Activated effector memory CD4-positive, alpha-beta T cell treated with anti-CD3 and anti-CD28 coated beads, Interleukin-2, amount 50 U/mL, for 16 hours (primary cell): ENCODE data around the gene POLR2J2.
"Not testable (repeated sequence)": the region's sequence is repeated elsewhere in the genome, so short reads cannot be mapped to it uniquely, and the experiment has no call there.

Experiments
- DNase-seq: peaks from one replicate; pipeline ENCODE4 v3.0.0-alpha.2; 2020

The POLR2J2 gene

GRCh38 chr7:102667523-102667922, 3.9 kb downstream of the POLR2J2 start:
- not testable (repeated sequence) for DNase-seq

GRCh38 chr7:102666850-102667249, 4.6 kb downstream of the POLR2J2 start:
- not testable (repeated sequence) for DNase-seq

DNA sequence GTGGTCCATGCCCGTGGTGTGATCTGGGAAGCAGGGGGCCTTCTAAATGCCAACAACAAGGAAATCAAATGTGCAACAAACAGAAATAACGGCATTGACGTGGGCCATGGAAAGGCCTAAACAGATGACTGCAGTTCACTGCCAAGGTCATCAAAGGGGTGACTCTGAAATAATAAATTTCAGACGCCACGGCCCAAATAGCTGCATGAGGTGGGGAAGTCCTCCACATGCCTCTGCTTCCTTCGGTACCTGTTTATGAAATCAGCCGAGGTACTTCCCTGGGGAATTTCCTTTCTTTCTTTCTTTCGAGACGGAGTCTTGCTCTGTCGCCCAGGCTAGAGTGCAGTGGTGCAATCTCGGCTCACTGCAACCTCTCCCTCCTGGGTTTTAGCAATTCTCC, 6.7 kb downstream of the POLR2J2 start:
- not testable (repeated sequence) for DNase-seq

GRCh38 chr7:102649924-102650323, 21.5 kb downstream of the POLR2J2 start, which contains the start of gene SPDYE2B:
Gene SPDYE2B (plus strand): TSS chr7:102650319. CDS start chr7:102652349, 2,030 bp downstream.
- DNase-seq, result not testable (repeated sequence)

GRCh38 chr7:102647813-102648212, 23.6 kb downstream of the POLR2J2 start:
- DNase-seq, result peak; percentile 50

DNA sequence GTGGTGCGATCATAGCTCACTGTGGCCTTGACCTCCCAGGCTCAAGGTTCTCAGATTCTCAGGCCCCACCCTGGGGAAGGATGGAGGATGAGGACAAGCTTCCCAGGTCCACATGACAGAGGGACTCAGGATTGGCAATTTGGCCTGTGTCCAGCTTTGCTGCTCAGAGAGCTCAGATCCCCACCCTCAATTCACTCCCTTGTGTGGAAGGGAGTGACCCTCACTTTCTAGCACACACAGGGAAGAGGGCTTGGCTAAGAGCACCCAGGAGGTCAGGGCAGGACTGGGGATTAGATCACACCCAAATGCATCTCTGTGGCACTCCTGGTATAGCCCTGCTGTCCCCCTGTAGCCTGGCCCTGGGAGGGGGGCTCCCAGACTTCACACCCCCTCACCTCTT, 28.1 kb downstream of the POLR2J2 start:
- not testable (repeated sequence) for DNase-seq

DNA sequence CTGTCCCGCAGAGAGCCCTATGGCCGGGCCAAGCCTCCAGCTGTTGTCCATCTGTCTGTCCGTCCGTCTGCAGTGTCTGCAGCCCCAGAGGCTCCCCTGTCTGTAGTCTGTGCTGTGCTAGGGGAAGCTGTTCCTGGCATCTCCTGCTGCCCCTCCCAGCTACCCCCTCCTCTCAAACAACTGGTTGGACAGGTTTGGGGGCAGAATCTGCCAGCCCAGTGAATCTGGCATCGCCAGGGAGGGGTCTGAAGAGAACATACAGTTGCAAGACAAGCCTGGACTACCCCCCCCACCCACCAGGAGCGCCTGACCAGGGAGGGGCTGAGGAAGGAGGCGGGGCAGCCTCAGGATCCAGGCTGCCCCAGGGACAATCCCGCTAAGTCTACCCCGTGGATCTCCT, 28.8 kb downstream of the POLR2J2 start, which contains the start of gene UPK3BL1:
UPK3BL1 (minus strand) TSS at position 101 of the 400 bp plus-strand sequence; CDS start at position 51, 50 bp downstream.
- not testable (repeated sequence) for DNase-seq

DNA sequence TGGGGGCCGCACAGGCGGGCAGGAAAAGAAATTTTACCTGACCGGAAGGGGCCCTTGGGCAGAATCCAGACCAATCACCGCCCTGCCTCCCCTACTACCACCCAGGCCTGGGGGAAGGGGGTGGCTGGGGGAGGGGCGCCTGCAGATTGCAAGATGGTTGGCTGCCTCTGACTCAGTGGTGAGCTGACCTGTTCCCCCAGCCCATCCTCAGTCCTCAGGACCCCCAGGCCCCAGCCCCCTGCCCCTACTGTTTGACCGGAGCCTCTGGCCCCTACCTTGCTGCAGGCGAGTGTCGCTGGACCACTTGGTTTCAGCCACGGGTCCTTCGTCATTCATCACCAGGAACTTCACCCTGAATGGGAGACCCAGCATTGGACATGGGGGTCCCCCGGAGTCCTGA, 32.6 kb downstream of the POLR2J2 start:
- not testable (repeated sequence) for DNase-seq

GRCh38 chr7:102636956-102637355, 34.5 kb downstream of the POLR2J2 start:
- DNase-seq, result peak; percentile 61

GRCh38 chr7:102635354-102635753, 36.1 kb downstream of the POLR2J2 start:
- DNase-seq, result not testable (repeated sequence)

GRCh38 chr7:102634299-102634698, 37.2 kb downstream of the POLR2J2 start:
- DNase-seq, result not testable (repeated sequence)

DNA sequence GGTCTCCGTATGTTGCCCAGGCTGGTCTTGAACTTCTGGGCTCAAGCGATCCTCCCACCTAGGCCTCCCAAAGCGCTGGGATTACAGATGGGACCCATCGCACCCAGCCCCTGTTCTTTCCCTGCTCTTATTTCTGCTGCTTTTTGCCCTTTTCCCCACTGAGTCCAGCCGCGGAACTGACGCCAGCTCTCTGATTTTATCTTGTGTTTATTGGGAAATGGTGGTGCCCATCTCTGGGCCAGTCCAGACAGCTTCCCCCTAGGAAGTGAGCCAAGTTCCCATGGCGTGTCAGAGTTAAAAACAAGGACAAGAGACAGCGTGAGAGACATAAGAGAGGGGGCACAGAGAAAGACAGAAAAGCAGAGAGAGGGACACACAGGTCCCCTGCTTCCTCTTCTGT, 40.8 kb downstream of the POLR2J2 start:
- peak; percentile 33 for DNase-seq

GRCh38 chr7:102627271-102627904, 44.1 kb downstream of the POLR2J2 start:
- DNase-seq, result not testable (repeated sequence)

DNA sequence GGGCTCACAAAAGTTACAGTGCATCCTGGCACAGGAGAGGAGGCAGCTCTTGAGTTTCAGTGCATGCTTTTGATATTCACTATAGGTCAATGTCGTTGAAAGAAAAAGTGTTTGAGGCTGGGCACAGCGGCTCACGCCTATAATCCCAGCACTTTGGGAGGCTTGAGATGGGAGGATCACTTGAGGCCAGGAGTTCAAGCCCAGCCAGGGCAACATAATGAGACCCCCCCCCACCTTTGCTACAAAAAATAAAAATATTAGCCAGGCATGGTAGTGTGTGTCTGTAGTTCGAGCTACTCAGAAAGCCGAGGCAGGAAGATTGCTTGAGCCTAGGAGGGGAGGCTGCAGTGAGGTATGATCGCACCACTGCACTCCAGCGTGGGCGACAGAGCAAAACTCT, 53.3 kb downstream of the POLR2J2 start:
- peak; percentile 42 for DNase-seq

- peak; percentile 82 for DNase-seq
Observed at GRCh38 chr7:102616507-102617125, 54.8 kb downstream of the POLR2J2 start, which contains the start of gene RASA4. Gene RASA4 (minus strand): TSS chr7:102616756. CDS start chr7:102616689, 67 bp downstream.
